Sigmoid colon (tissue), 4 donors: Measurements from ENCODE around the gene NRIP3.

Source experiments
- CTCF ChIP-seq, 4 experiments: fragments of 450-650 bp in 3 of 4; fragments of 200-600 bp in 1 of 4; IDR thresholded peaks; one replicate each; pipeline ENCODE4 v1.5.1; 2016 to 2019; ENCODE audit warnings: antibody characterized with exemption in 4 of 4, mild to moderate bottlenecking in 3 of 4, moderate library complexity in 2 of 4
- EP300 ChIP-seq, 4 donors: sonication (generic); formaldehyde crosslinking; IDR thresholded peaks; one replicate each; pipeline ENCODE4 v1.6.1; 2017; ENCODE audit warnings: antibody characterized with exemption in 4 of 4
- POLR2AphosphoS5 ChIP-seq, 4 donors: sonication (generic); formaldehyde crosslinking; IDR thresholded peaks; one replicate each; pipeline ENCODE4 v1.6.1; 2017; ENCODE audit warnings: antibody characterized with exemption in 4 of 4

GRCh38 chr11:8947230-8947943, 56.4 kb downstream of the NRIP3 start:
- no peak for TF ChIP-seq CTCF (IDR thresholded peaks at IDR 0.05)
- TF ChIP-seq POLR2AphosphoS5 (IDR thresholded peaks at IDR 0.05) = no peak
- no peak for TF ChIP-seq EP300 (IDR thresholded peaks at IDR 0.05)
